Measurements from ENCODE around the gene TLL2.

- TF ChIP-seq CTCF (conservative IDR thresholded peaks at IDR 0.05; ENCODE audit: low read depth in 2 of 2) (no peak), EZH2 (IDR thresholded peaks at IDR 0.05; ENCODE audit: low read depth, unreplicated experiment) (no peak), POLR2AphosphoS5 (IDR thresholded peaks at IDR 0.05; ENCODE audit: low read depth) (no peak), REST (IDR thresholded peaks at IDR 0.05; ENCODE audit: unreplicated experiment) (no peak), ZNF114 (CRISPR knock-in tag; IDR thresholded peaks at IDR 0.05) (no peak), JUNB (IDR thresholded peaks at IDR 0.05; ENCODE audit: unreplicated experiment) (no peak), EZH2phosphoT487 (IDR thresholded peaks at IDR 0.05; ENCODE audit: unreplicated experiment) (no peak), ZNF462 (CRISPR knock-in tag; IDR thresholded peaks at IDR 0.05) (no peak), CREB1 (CRISPR knock-in tag; IDR thresholded peaks at IDR 0.05; ENCODE audit: low read depth) (no peak), STAT1 (IDR thresholded peaks at IDR 0.05; ENCODE audit: unreplicated experiment) (no peak), ZNF331 (CRISPR knock-in tag; IDR thresholded peaks at IDR 0.05; ENCODE audit: low read depth) (no peak), NANOG (IDR thresholded peaks at IDR 0.05; ENCODE audit: borderline replicate concordance) (no peak), ETS1 (IDR thresholded peaks at IDR 0.05) (no peak)
Observed at GRCh38 chr10:96376483-96376882, 137.2 kb downstream of the TLL2 start.
